GM12878 (cell line): ENCODE results near the gene FAM9B. TPM values are rescaled to one million over a fixed set of nuclear protein-coding genes. Genes with fewer than 3 reads are reported as not detected.

Source experiments
- ATAC-seq: fragments of 200-7000 bp; cut with Tn5 transposase; 3 replicates; pipeline ENCODE4 v1.9.1; 2020; ENCODE audit warnings: mild to moderate bottlenecking, moderate library complexity
- BruUV-seq: library from RNA; stranded (reverse); fragments of 400-500 nt; replicated peaks from 2 replicates; lab custom pipeline; 2021; lab: Mats Ljungman, UMichigan
- CTCF ChIA-PET: fragments of 300-600 bp; sonication (Branson Sonifier 250); formaldehyde crosslinking; extraction: SDS; loops from one replicate; lab custom pipeline; 2021; ENCODE audit warnings: inconsistent platforms; lab: Yijun Ruan, JAX
- POLR2A ChIA-PET: fragments of 350-600 bp; formaldehyde crosslinking; extraction: SDS; loops from one replicate; lab custom pipeline; 2021; ENCODE audit warnings: inconsistent platforms; lab: Charles Lee
- RAD21 ChIA-PET: fragments of 300-600 bp; sonication (Branson Sonifier 250); formaldehyde crosslinking; loops from one replicate; lab custom pipeline; 2023; ENCODE audit warnings: antibody characterized with exemption; ENCODE audit not compliant: unreplicated experiment; lab: Charles Lee
- SMC1A ChIA-PET: fragments of 300-600 bp; sonication (Branson Sonifier 250); formaldehyde crosslinking; loops from one replicate; lab custom pipeline; 2023; ENCODE audit not compliant: unreplicated experiment, uncharacterized antibody; lab: Charles Lee
- DNase-seq: peaks from one replicate; pipeline ENCODE4 v3.0.0-alpha.2; 2011; ENCODE audit warnings: low read depth, low spot score
- FAIRE-seq: peaks from 3 replicates; lab custom pipeline; 2011; peaks lifted over from hg19 to GRCh38; lab: Jason Lieb, UNC
- H2AFZ ChIP-seq: 2 replicates; pipeline ENCODE4 v1.6.0; 2011; ENCODE audit warnings: low read depth, low read length, control low read depth; ENCODE audit not compliant: control insufficient read depth
- H3K27ac ChIP-seq: 2 replicates; pipeline ENCODE4 v1.5.1; 2011; ENCODE audit warnings: control low read depth; ENCODE audit not compliant: control insufficient read depth, insufficient read depth
- H3K27me3 ChIP-seq, 2 experiments: replicated peaks in 1 of 2; 2 replicates each; pipeline versions ENCODE4 v1.6.0 to v1.6.1; 2011; ENCODE audit warnings: low read length in 1 of 2; ENCODE audit not compliant: control insufficient read depth in 2 of 2, insufficient read depth in 2 of 2
- H3K36me3 ChIP-seq, 2 experiments: 2 replicates each; pipeline ENCODE4 v1.5.1; 2011; ENCODE audit warnings: low read length in 1 of 2; ENCODE audit not compliant: control insufficient read depth in 2 of 2, insufficient read depth in 2 of 2
- H3K4me1 ChIP-seq: 2 replicates; pipeline ENCODE4 v1.6.1; 2011; ENCODE audit warnings: mild to moderate bottlenecking, low read length, moderate library complexity, mixed read lengths; ENCODE audit not compliant: control insufficient read depth, insufficient read depth
- H3K4me2 ChIP-seq: 2 replicates; pipeline ENCODE4 v1.6.0; 2011; ENCODE audit warnings: control low read depth; ENCODE audit not compliant: control insufficient read depth, insufficient read depth
- H3K4me3 ChIP-seq: fragments of 200-600 bp; sonication (generic); 2 replicates; pipeline ENCODE4 v1.5.1; 2016
- H3K79me2 ChIP-seq: 2 replicates; pipeline ENCODE4 v1.6.0; 2011; ENCODE audit warnings: low read length; ENCODE audit not compliant: control insufficient read depth, insufficient read depth
- H3K9ac ChIP-seq: 2 replicates; pipeline ENCODE4 v1.8.0; 2011; ENCODE audit warnings: low read length, control low read depth, mixed read lengths; ENCODE audit not compliant: control insufficient read depth, insufficient read depth
- H3K9me3 ChIP-seq: replicated peaks from 3 replicates; pipeline ENCODE4 v1.5.1; 2011; ENCODE audit warnings: mild to moderate bottlenecking, low read length; ENCODE audit not compliant: control insufficient read depth, insufficient read depth
- H4K20me1 ChIP-seq: 2 replicates; pipeline ENCODE4 v1.6.0; 2011; ENCODE audit not compliant: control insufficient read depth, insufficient read depth
- ATF3 ChIP-seq: IDR thresholded peaks from 2 replicates; pipeline ENCODE4 v1.6.1; 2011; ENCODE audit warnings: low read depth, mild to moderate bottlenecking, low read length, moderate library complexity, borderline replicate concordance; ENCODE audit errors: extremely low read depth
- ATF7 ChIP-seq: fragments of 450-650 bp; IDR thresholded peaks from 2 replicates; pipeline ENCODE4 v1.6.1; 2016; ENCODE audit warnings: low read depth, mild to moderate bottlenecking
- CHD2 ChIP-seq: IDR thresholded peaks from 2 replicates; pipeline ENCODE4 v1.6.1; 2011; ENCODE audit warnings: low read depth, low read length, improper control_type of control experiment, borderline replicate concordance
- HCFC1 ChIP-seq: fragments of 150-350 bp; IDR thresholded peaks from 2 replicates; pipeline ENCODE4 v1.6.1; 2014; ENCODE audit warnings: low read length
- HDAC6 ChIP-seq: fragments of 200-600 bp; sonication (generic); IDR thresholded peaks from one replicate; pipeline ENCODE4 v1.8.0; 2017; ENCODE audit warnings: antibody characterized with exemption; ENCODE audit not compliant: unreplicated experiment
- IKZF1 ChIP-seq: fragments of 450-650 bp; conservative IDR thresholded peaks from 2 replicates; pipeline ENCODE4 v1.6.1; 2017; ENCODE audit warnings: antibody characterized with exemption, mild to moderate bottlenecking
- IKZF2 ChIP-seq, 2 experiments: fragments of 450-650 bp; IDR thresholded peaks; 2 replicates each; pipeline ENCODE4 v1.6.1; 2017; ENCODE audit warnings: mild to moderate bottlenecking in 2 of 2, moderate library complexity in 2 of 2
- IRF3 ChIP-seq: fragments of 450-650 bp; IDR thresholded peaks from 2 replicates; pipeline ENCODE4 v1.6.1; 2014; ENCODE audit warnings: mild to moderate bottlenecking
- KDM1A ChIP-seq: fragments of 200-600 bp; sonication (generic); IDR thresholded peaks from 2 replicates; pipeline ENCODE4 v1.6.1; 2016; ENCODE audit warnings: borderline replicate concordance
- NFYA ChIP-seq: IDR thresholded peaks from 2 replicates; pipeline ENCODE4 v1.6.1; 2011; ENCODE audit warnings: low read depth, mild to moderate bottlenecking, low read length, improper control_type of control experiment, borderline replicate concordance
- NR2C1 ChIP-seq: fragments of 450-650 bp; IDR thresholded peaks from 2 replicates; pipeline ENCODE4 v1.6.1; 2017; ENCODE audit warnings: antibody characterized with exemption, mild to moderate bottlenecking, moderate library complexity
- NR2C2 ChIP-seq: IDR thresholded peaks from 2 replicates; pipeline ENCODE4 v1.6.1; 2011; ENCODE audit warnings: borderline replicate concordance, low read depth; ENCODE audit not compliant: control insufficient read depth, insufficient read length
- PAX8 ChIP-seq: fragments of 450-650 bp; IDR thresholded peaks from 2 replicates; pipeline ENCODE4 v1.6.1; 2017; ENCODE audit warnings: mild to moderate bottlenecking, moderate library complexity
- RUNX3 ChIP-seq: IDR thresholded peaks from 2 replicates; pipeline ENCODE4 v1.6.1; 2012; ENCODE audit warnings: low read length, inconsistent platforms
- SP1 ChIP-seq: IDR thresholded peaks from one replicate; pipeline ENCODE4 v1.6.1; 2011; ENCODE audit warnings: low read depth, low read length
- YY1 ChIP-seq: IDR thresholded peaks from 2 replicates; pipeline ENCODE4 v1.6.1; 2011; ENCODE audit warnings: low read depth, mild to moderate bottlenecking, low read length
- ZBTB40 ChIP-seq: fragments of 450-650 bp; IDR thresholded peaks from 2 replicates; pipeline ENCODE4 v1.6.1; 2016; ENCODE audit warnings: mild to moderate bottlenecking, moderate library complexity, borderline replicate concordance
- WGBS: methylation state at CpG from one replicate; pipeline ENCODE4 v1.1.6; 2016; ENCODE audit warnings: low lambda C conversion rate; ENCODE audit not compliant: insufficient replicate concordance, insufficient coverage; ENCODE audit errors: missing lambda C conversion rate; 5-methylcytosine and 5-hydroxymethylcytosine counted together
- in situ Hi-C: fragments of 300-500 bp; cut with MboI; formaldehyde crosslinking; loops from 9 replicates; pipeline ENCODE4 v1.14.3; 2018; ENCODE audit warnings: mixed read lengths
- intact Hi-C: fragments of 100-400 bp; cut with micrococcal nuclease; formaldehyde crosslinking; loops from one replicate; pipeline ENCODE4 v1.14.2; 2022; ENCODE audit not compliant: unreplicated experiment
- polyA plus RNA-seq, 11 experiments: library from polyadenylated mRNA; depleted of rRNA in 4 of 11; unstranded in 6 of 11; stranded (reverse) in 5 of 11; fragments of >200 nt; fragmentation: Nextera tagmentation in 4 of 11; fragmentation: Illumina TruSeq in 1 of 11; extraction: Ambion mirVana in 4 of 11; extraction: Trizol in 1 of 11; gene quantifications; 1 replicate in 1 of 11; 2 replicates in 10 of 11; pipeline versions ENCODE4 v1.2.1 to v1.2.3, GENCODE V29; 2011 to 2016; ENCODE audit warnings: inconsistent platforms in 2 of 11, missing spikeins in 2 of 11, low read depth in 1 of 11
- total RNA-seq, 4 experiments: library from RNA; depleted of rRNA in 3 of 4; stranded (reverse); fragments of >200 nt in 3 of 4; fragmentation: Illumina TruSeq in 1 of 4; extraction: Trizol in 1 of 4; gene quantifications; 2 replicates each; pipeline versions ENCODE4 v1.2.1 to v1.2.3, GENCODE V29; 2013 to 2021

FAM9B gene
- total and polyA plus RNA-seq, 10 of the 15 experiments (the other 5 are each of a cell fraction or from before 2014, with no cell fraction given) = not detected

- in situ Hi-C loops = no loop called here
- ATAC-seq = no peak
These were observed 10.6 kb downstream of the FAM9B start for GRCh38 chrX:9023293-9023692.

More at GRCh38 chrX:9023293-9023692, 10.6 kb downstream of the FAM9B start:
- CTCF ChIA-PET = no interaction called here
- H3K27me3 ChIP-seq = no peaks in the 10 kb centered on the region
- BruUV-seq = no TSS peak
- no peak overlapping the region for H3K9ac ChIP-seq
- TF ChIP-seq ATF3 = no peak
- no peak for TF ChIP-seq YY1
- no peak for TF ChIP-seq RUNX3
- TF ChIP-seq SP1 = no peak
- no peak for TF ChIP-seq NFYA
- no peak for TF ChIP-seq IKZF2 (IDR thresholded peaks at IDR 0.05)
- TF ChIP-seq HDAC6 = no peak
- no peak for TF ChIP-seq NR2C1
- no peak for TF ChIP-seq ZBTB40
- TF ChIP-seq HCFC1 = no peak
- no peak for TF ChIP-seq PAX8
- TF ChIP-seq NR2C2 = no peak
- no peak for TF ChIP-seq IKZF1
- no peak for TF ChIP-seq CHD2
- TF ChIP-seq IRF3 = no peak
- TF ChIP-seq ATF7 = no peak
- TF ChIP-seq KDM1A = no peak
- H3K9me3 ChIP-seq = no peaks in the 10 kb centered on the region
- FAIRE-seq (no peak), DNase-seq (no peak)
- H4K20me1 ChIP-seq = no peaks in the 10 kb centered on the region
- SMC1A ChIA-PET = no interaction called here
- no peak overlapping the region for H3K4me3 ChIP-seq
- H3K4me2 ChIP-seq = no peak overlapping the region
- H3K36me3 ChIP-seq = no peaks in the 10 kb centered on the region
- RAD21 ChIA-PET = no interaction called here
- WGBS = 75% methylated on average over 2 of the region's 2 CpGs
- intact Hi-C loops = no loop called here
- H2AFZ ChIP-seq = no peak overlapping the region
- H3K79me2 ChIP-seq = no peaks in the 10 kb centered on the region
- no peak overlapping the region for H3K27ac ChIP-seq
- POLR2A ChIA-PET = no interaction called here
- no peaks in the 10 kb centered on the region for H3K4me1 ChIP-seq
